GM23248 (cell line): Measurements from ENCODE around the gene LOC101059915.

Source experiments
- DNase-seq: peaks from one replicate; pipeline ENCODE4 v3.0.0-alpha.2; 2015
- H2AFZ ChIP-seq: fragments of 200-600 bp; sonication (generic); 2 replicates; pipeline ENCODE4 v1.6.1; 2016; ENCODE audit warnings: antibody characterized with exemption
- H3F3A ChIP-seq: fragments of 200-600 bp; sonication (generic); 2 replicates; pipeline ENCODE4 v1.6.1; 2016; ENCODE audit warnings: mild to moderate bottlenecking, antibody characterized with exemption, mixed run types; ENCODE audit not compliant: insufficient read depth
- H3K27ac ChIP-seq: fragments of 200-600 bp; sonication (generic); 2 replicates; pipeline ENCODE4 v1.5.1; 2016; ENCODE audit warnings: mild to moderate bottlenecking
- H3K27me3 ChIP-seq: fragments of 200-600 bp; sonication (generic); replicated peaks from 2 replicates; pipeline ENCODE4 v1.6.1; 2016; ENCODE audit warnings: mild to moderate bottlenecking; ENCODE audit not compliant: insufficient read depth
- H3K36me3 ChIP-seq: fragments of 200-600 bp; sonication (generic); 2 replicates; pipeline ENCODE4 v1.6.1; 2016; ENCODE audit warnings: low read depth, mild to moderate bottlenecking
- H3K4me1 ChIP-seq: fragments of 200-600 bp; sonication (generic); 2 replicates; pipeline ENCODE4 v1.6.1; 2016; ENCODE audit warnings: mild to moderate bottlenecking; ENCODE audit not compliant: insufficient read depth
- H3K4me2 ChIP-seq: fragments of 200-600 bp; sonication (generic); one replicate; pipeline ENCODE4 v1.6.1; 2016; ENCODE audit warnings: mild to moderate bottlenecking; ENCODE audit not compliant: unreplicated experiment
- H3K4me3 ChIP-seq: fragments of 200-600 bp; sonication (generic); 2 replicates; pipeline ENCODE4 v1.5.1; 2016; ENCODE audit warnings: mild to moderate bottlenecking
- H3K79me2 ChIP-seq: fragments of 200-600 bp; sonication (generic); 2 replicates; pipeline ENCODE4 v1.6.1; 2016; ENCODE audit warnings: mild to moderate bottlenecking; ENCODE audit not compliant: insufficient read depth
- H3K9ac ChIP-seq: fragments of 200-600 bp; sonication (generic); 2 replicates; pipeline ENCODE4 v1.6.1; 2016; ENCODE audit warnings: mild to moderate bottlenecking
- H3K9me2 ChIP-seq: fragments of 200-600 bp; sonication (generic); 2 replicates; pipeline ENCODE4 v1.6.1; 2016; ENCODE audit warnings: mixed run types, mild to moderate bottlenecking, moderate library complexity; ENCODE audit not compliant: insufficient read depth
- H3K9me3 ChIP-seq: fragments of 200-600 bp; sonication (generic); one replicate; pipeline ENCODE4 v1.6.1; 2017; ENCODE audit warnings: low read depth
- H4K20me1 ChIP-seq: fragments of 200-600 bp; sonication (generic); 2 replicates; pipeline ENCODE4 v1.6.0; 2016; ENCODE audit not compliant: insufficient read depth
- EZH2 ChIP-seq: fragments of 200-600 bp; sonication (generic); IDR thresholded peaks from 2 replicates; pipeline ENCODE4 v1.6.1; 2018; ENCODE audit warnings: antibody characterized with exemption, mild to moderate bottlenecking; ENCODE audit not compliant: insufficient read depth, poor library complexity, severe bottlenecking
- EZH2phosphoT487 ChIP-seq: fragments of 200-600 bp; sonication (generic); IDR thresholded peaks from 2 replicates; pipeline ENCODE4 v1.6.1; 2018; ENCODE audit warnings: antibody characterized with exemption, moderate library complexity, mild to moderate bottlenecking, low read depth; ENCODE audit not compliant: insufficient read depth
- WGBS, 2 experiments: methylation state at CpG; one replicate each; pipeline ENCODE4 v1.1.6; 2015 to 2017; ENCODE audit warnings: low lambda C conversion rate in 2 of 2, low coverage in 1 of 2; ENCODE audit errors: missing lambda C conversion rate in 2 of 2; 5-methylcytosine and 5-hydroxymethylcytosine counted together
- in situ Hi-C: fragments of 300-500 bp; cut with MboI; formaldehyde crosslinking; loops from 2 replicates; pipeline ENCODE4 v1.15.0; 2020

Gene LOC101059915

DNA sequence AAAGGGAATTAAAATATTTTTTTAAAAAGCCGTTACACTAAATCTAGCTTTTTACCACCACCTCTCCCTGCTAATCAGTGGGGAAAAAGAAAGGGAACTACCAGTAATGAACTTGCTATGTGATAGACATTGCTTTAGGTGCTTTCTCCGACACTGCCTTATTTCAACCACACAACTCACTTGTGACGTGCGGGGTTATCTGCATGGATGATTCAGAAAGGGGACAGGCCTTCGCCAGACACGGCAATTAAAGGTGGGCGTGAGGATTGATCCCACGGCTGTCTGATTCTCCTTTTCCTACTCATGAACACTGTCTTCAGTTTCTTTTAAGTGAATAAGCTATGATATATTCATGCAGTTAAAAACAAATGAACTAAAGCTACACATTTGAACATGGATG, 48.2 kb upstream of the LOC101059915 start:
- Histone ChIP-seq H3K9ac (no peak overlapping the region), H3K36me3 (no peaks in the 10 kb centered on the region), H3K4me2 (no peak overlapping the region), H3K4me3 (no peak overlapping the region), H3K9me3 (no peaks in the 10 kb centered on the region), H3F3A (no peaks in the 10 kb centered on the region), H3K79me2 (no peaks in the 10 kb centered on the region), H4K20me1 (no peaks in the 10 kb centered on the region), H2AFZ (no peak overlapping the region), H3K4me1 (peaks cover 11% of the 10 kb centered on the region; the same call in 1 of the 2 replicates), H3K27me3 (no peaks in the 10 kb centered on the region), H3K9me2 (no peaks in the 10 kb centered on the region), H3K27ac (no peak overlapping the region)
- DNase-seq, result no peak
- WGBS, 2 experiments, result 72 to 78% methylated on average over 8 of the region's 8 CpGs
- no peak for TF ChIP-seq EZH2
- no peak for TF ChIP-seq EZH2phosphoT487
- in situ Hi-C loops, result no loop called here

DNA sequence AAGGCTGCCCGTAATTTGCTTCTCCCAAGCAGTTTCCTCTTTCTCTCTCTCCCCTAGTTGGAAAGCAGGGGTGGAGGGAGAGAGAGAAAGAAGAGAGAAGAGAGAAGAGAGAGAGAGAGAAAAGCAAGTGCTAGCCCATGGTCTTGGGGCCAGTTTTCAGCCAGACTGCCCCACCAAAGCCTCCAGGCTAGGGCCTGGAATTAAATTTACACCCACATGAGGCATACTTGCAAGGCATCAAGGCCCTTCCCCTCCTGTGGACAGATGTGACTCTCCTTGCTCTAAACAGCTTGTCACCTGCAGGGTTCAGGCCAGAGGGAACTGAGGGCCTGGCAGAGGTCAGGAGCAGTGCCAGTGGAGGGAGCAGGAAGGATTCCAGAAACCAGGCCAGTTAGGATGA, 47.4 kb upstream of the LOC101059915 start:
- in situ Hi-C loops, result no loop called here
- H3K27me3 ChIP-seq, result no peaks in the 10 kb centered on the region
- no peaks in the 10 kb centered on the region for H3K36me3 ChIP-seq
- no peak overlapping the region for H3K27ac ChIP-seq
- no peaks in the 10 kb centered on the region for H4K20me1 ChIP-seq
- no peak overlapping the region for H3K4me3 ChIP-seq
- H3K4me2 ChIP-seq, result no peak overlapping the region
- H3K9ac ChIP-seq, result no peak overlapping the region
- no peaks in the 10 kb centered on the region for H3F3A ChIP-seq
- H2AFZ ChIP-seq, result no peak overlapping the region
- TF ChIP-seq EZH2 (no peak), EZH2phosphoT487 (no peak)
- H3K9me2 ChIP-seq, result no peaks in the 10 kb centered on the region
- H3K79me2 ChIP-seq, result no peaks in the 10 kb centered on the region
- no peaks in the 10 kb centered on the region for H3K9me3 ChIP-seq
- DNase-seq, result no peak
- peaks cover 11% of the 10 kb centered on the region; the same call in 1 of the 2 replicates for H3K4me1 ChIP-seq
- WGBS, 2 experiments, result 80 to 100% methylated on average over 1 of the region's 1 CpG

DNA sequence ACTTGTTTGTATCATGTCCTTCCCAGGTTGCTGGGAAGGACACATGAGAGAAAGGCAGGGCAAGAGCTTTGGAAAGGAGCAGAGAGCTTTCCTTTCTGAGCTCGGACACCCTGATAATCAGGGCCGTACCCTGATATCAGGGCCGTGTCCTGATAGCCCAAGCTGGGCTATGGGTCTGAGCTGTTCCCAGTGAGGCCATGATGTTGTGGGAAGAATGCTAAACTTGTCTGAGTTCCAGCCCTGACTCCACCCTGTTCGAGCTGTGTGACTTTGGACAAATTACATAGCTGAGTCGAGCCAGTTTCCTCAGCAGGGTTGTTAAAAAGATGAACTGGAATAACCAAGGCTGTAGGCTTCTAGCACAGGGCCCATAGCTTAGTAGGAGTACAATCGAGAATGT, 45.7 kb upstream of the LOC101059915 start:
- no peaks in the 10 kb centered on the region for H3K79me2 ChIP-seq
- peaks cover 11% of the 10 kb centered on the region; the same call in 1 of the 2 replicates for H3K4me1 ChIP-seq
- no peaks in the 10 kb centered on the region for H3K9me2 ChIP-seq
- H3F3A ChIP-seq, result no peaks in the 10 kb centered on the region
- in situ Hi-C loops, result no loop called here
- H3K4me2 ChIP-seq, result no peak overlapping the region
- no peak overlapping the region for H3K4me3 ChIP-seq
- DNase-seq, result peak; percentile 56
- no peak overlapping the region for H2AFZ ChIP-seq
- no peak overlapping the region for H3K9ac ChIP-seq
- no peaks in the 10 kb centered on the region for H3K27me3 ChIP-seq
- H4K20me1 ChIP-seq, result no peaks in the 10 kb centered on the region
- H3K27ac ChIP-seq, result peak overlapping the region; percentile 18; the same call in 1 of the 2 replicates
- no peaks in the 10 kb centered on the region for H3K36me3 ChIP-seq
- TF ChIP-seq EZH2phosphoT487, result no peak
- no peak for TF ChIP-seq EZH2
- H3K9me3 ChIP-seq, result no peaks in the 10 kb centered on the region
- WGBS, 2 experiments, result 24 to 32% methylated on average over 5 to 6 of the region's 6 CpGs

- WGBS, 2 experiments, result 85 to 96% methylated on average over 7 to 9 of the region's 9 CpGs
- H4K20me1 ChIP-seq, result no peaks in the 10 kb centered on the region
- H2AFZ ChIP-seq, result no peak overlapping the region
- H3K4me1 ChIP-seq, result peaks cover 11% of the 10 kb centered on the region; the same call in 1 of the 2 replicates
- H3K4me3 ChIP-seq, result no peak overlapping the region
- no peaks in the 10 kb centered on the region for H3K9me2 ChIP-seq
- H3K36me3 ChIP-seq, result no peaks in the 10 kb centered on the region
- TF ChIP-seq EZH2 (no peak), EZH2phosphoT487 (no peak)
- H3F3A ChIP-seq, result no peaks in the 10 kb centered on the region
- DNase-seq, result no peak
- no peaks in the 10 kb centered on the region for H3K27me3 ChIP-seq
- H3K9me3 ChIP-seq, result no peaks in the 10 kb centered on the region
- H3K9ac ChIP-seq, result no peak overlapping the region
- H3K79me2 ChIP-seq, result no peaks in the 10 kb centered on the region
- H3K27ac ChIP-seq, result peak overlapping the region; percentile 35
- in situ Hi-C loops, result no loop called here
- no peak overlapping the region for H3K4me2 ChIP-seq
Measured at GRCh38 chrX:71622032-71622575, 45.2 kb upstream of the LOC101059915 start.
